Measurements from ENCODE around the gene ANKRD33B.
"Not testable (repeated sequence)": the region's sequence is repeated elsewhere in the genome, so short reads cannot be mapped to it uniquely, and the experiment has no call there.

The ANKRD33B gene

GRCh38 chr5:10562201-10563109 lies 1.4 kb upstream of the ANKRD33B start:
- DNase-seq = peak in 1 of 2 donors; percentile 40

GRCh38 chr5:10563110-10563944 lies 543 bp upstream of the ANKRD33B start:
- peak; percentile 42 to 61 for DNase-seq

GRCh38 chr5:10564838-10565784 lies 1.2 kb downstream of the ANKRD33B start:
- DNase-seq = no peak

GRCh38 chr5:10565785-10566542 lies 2.1 kb downstream of the ANKRD33B start:
- DNase-seq = no peak

- no peak for DNase-seq
Observed at GRCh38 chr5:10566543-10567068, 2.7 kb downstream of the ANKRD33B start.

GRCh38 chr5:10567121-10567591 lies 3.3 kb downstream of the ANKRD33B start:
- DNase-seq = no peak

GRCh38 chr5:10567781-10568321 lies 4.0 kb downstream of the ANKRD33B start:
- no peak for DNase-seq

- DNase-seq = not testable (repeated sequence)
Observed at GRCh38 chr5:10570540-10570939, 6.7 kb downstream of the ANKRD33B start.

- DNase-seq = no peak
Observed at GRCh38 chr5:10572451-10572850, 8.6 kb downstream of the ANKRD33B start.

- no peak for DNase-seq
Observed at GRCh38 chr5:10573487-10574145, 9.7 kb downstream of the ANKRD33B start.

- DNase-seq = not testable (repeated sequence)
Observed at GRCh38 chr5:10574879-10575278, 11.0 kb downstream of the ANKRD33B start.

- no peak for DNase-seq
Observed at GRCh38 chr5:10576121-10576789, 12.4 kb downstream of the ANKRD33B start.

GRCh38 chr5:10576790-10577189 lies 12.9 kb downstream of the ANKRD33B start:
- no peak for DNase-seq

GRCh38 chr5:10577371-10578292 lies 13.8 kb downstream of the ANKRD33B start:
- no peak for DNase-seq

GRCh38 chr5:10578293-10578665 lies 14.4 kb downstream of the ANKRD33B start:
- DNase-seq = no peak

- peak in 1 of 2 donors; percentile 54 for DNase-seq
Observed at GRCh38 chr5:10578869-10579268, 15.0 kb downstream of the ANKRD33B start.

- DNase-seq = no peak
Observed at GRCh38 chr5:10579536-10580521, 16.0 kb downstream of the ANKRD33B start.

All from CD4-positive, alpha-beta T cell treated with Interferon alpha-2 for 1 hour (primary cell).